ENCODE data around the gene STBD1.
"Not testable (repeated sequence)": the region's sequence is repeated elsewhere in the genome, so short reads cannot be mapped to it uniquely, and the experiment has no call there.

The STBD1 gene

GRCh38 chr4:76282941-76283689, 23.4 kb upstream of the STBD1 start:
- no peak for DNase-seq (ENCODE audit: low read depth in 3 of 3, low spot score in 1 of 3)

- no peak for DNase-seq (ENCODE audit: low read depth in 3 of 3, low spot score in 1 of 3)
These were observed 22.6 kb upstream of the STBD1 start for GRCh38 chr4:76283900-76284299.

GRCh38 chr4:76287811-76288210, 18.7 kb upstream of the STBD1 start:
- DNase-seq (ENCODE audit: low read depth in 3 of 3, low spot score in 1 of 3) = not testable (repeated sequence)

GRCh38 chr4:76292730-76293129, 13.8 kb upstream of the STBD1 start:
- no peak for DNase-seq (ENCODE audit: low read depth in 3 of 3, low spot score in 1 of 3)

- no peak for DNase-seq (ENCODE audit: low read depth in 3 of 3, low spot score in 1 of 3)
These were observed 12.8 kb upstream of the STBD1 start for GRCh38 chr4:76293772-76294171.

- no peak for DNase-seq (ENCODE audit: low read depth in 3 of 3, low spot score in 1 of 3)
These were observed 10.2 kb upstream of the STBD1 start for GRCh38 chr4:76296286-76296820.

- no peak for DNase-seq (ENCODE audit: low read depth in 3 of 3, low spot score in 1 of 3)
These were observed 8.3 kb upstream of the STBD1 start for GRCh38 chr4:76298227-76298626.

GRCh38 chr4:76300012-76300411, 6.5 kb upstream of the STBD1 start:
- DNase-seq (ENCODE audit: low read depth in 3 of 3, low spot score in 1 of 3) = no peak

GRCh38 chr4:76301068-76301774, 5.3 kb upstream of the STBD1 start:
- no peak for DNase-seq (ENCODE audit: low read depth in 3 of 3, low spot score in 1 of 3)

GRCh38 chr4:76301775-76302162, 4.8 kb upstream of the STBD1 start:
- no peak for DNase-seq (ENCODE audit: low read depth in 3 of 3, low spot score in 1 of 3)

GRCh38 chr4:76302826-76303438, 3.6 kb upstream of the STBD1 start:
- DNase-seq (ENCODE audit: low read depth in 3 of 3, low spot score in 1 of 3) = no peak

GRCh38 chr4:76305033-76305687, 1.4 kb upstream of the STBD1 start:
- no peak for DNase-seq (ENCODE audit: low read depth in 3 of 3, low spot score in 1 of 3)

- no peak for DNase-seq (ENCODE audit: low read depth in 3 of 3, low spot score in 1 of 3)
These were observed 538 bp downstream of the STBD1 start for GRCh38 chr4:76306882-76307659.

- no peak for DNase-seq (ENCODE audit: low read depth in 3 of 3, low spot score in 1 of 3)
These were observed 1.1 kb downstream of the STBD1 start for GRCh38 chr4:76307660-76308014.

GRCh38 chr4:76308548-76308947, 2.0 kb downstream of the STBD1 start:
- no peak for DNase-seq (ENCODE audit: low read depth in 3 of 3, low spot score in 1 of 3)

GRCh38 chr4:76309939-76310550, 3.5 kb downstream of the STBD1 start:
- no peak for DNase-seq (ENCODE audit: low read depth in 3 of 3, low spot score in 1 of 3)

- DNase-seq (ENCODE audit: low read depth in 3 of 3, low spot score in 1 of 3) = no peak
These were observed 4.2 kb downstream of the STBD1 start for GRCh38 chr4:76310683-76311082.

GRCh38 chr4:76311896-76312331, 5.4 kb downstream of the STBD1 start:
- DNase-seq (ENCODE audit: low read depth in 3 of 3, low spot score in 1 of 3) = no peak

- no peak for DNase-seq (ENCODE audit: low read depth in 3 of 3, low spot score in 1 of 3)
These were observed 5.9 kb downstream of the STBD1 start for GRCh38 chr4:76312457-76312856.

GRCh38 chr4:76313547-76313946, 7.0 kb downstream of the STBD1 start:
- no peak for DNase-seq (ENCODE audit: low read depth in 3 of 3, low spot score in 1 of 3)
